GM18909 (cell line): ENCODE data around the gene TRIM25.

ENCODE experiments used
- ATAC-seq: cut with Tn5 transposase; IDR thresholded peaks from one replicate; pipeline ENCODE4 v1.9.1; 2021; ENCODE audit warnings: mild to moderate bottlenecking; ENCODE audit not compliant: unreplicated experiment, poor library complexity

Gene TRIM25

GRCh38 chr17:56928586-56928985 is 14.7 kb upstream of the TRIM25 start:
- ATAC-seq, result no peak

- ATAC-seq, result no peak
Measured at GRCh38 chr17:56926704-56927103, 12.9 kb upstream of the TRIM25 start.

- ATAC-seq, result no peak
Measured at GRCh38 chr17:56926270-56926669, 12.4 kb upstream of the TRIM25 start.

GRCh38 chr17:56925088-56925487 is 11.2 kb upstream of the TRIM25 start:
- ATAC-seq, result no peak

GRCh38 chr17:56919717-56920116 is 5.9 kb upstream of the TRIM25 start:
- no peak for ATAC-seq

- ATAC-seq, result no peak
Measured at GRCh38 chr17:56918916-56919315, 5.1 kb upstream of the TRIM25 start.

GRCh38 chr17:56917559-56918296 is 3.9 kb upstream of the TRIM25 start:
- no peak for ATAC-seq

GRCh38 chr17:56914581-56915273 is 878 bp upstream of the TRIM25 start:
- ATAC-seq, result no peak

GRCh38 chr17:56913353-56913866 is 439 bp downstream of the TRIM25 start:
- ATAC-seq, result peak; percentile 45

GRCh38 chr17:56913000-56913311 is 893 bp downstream of the TRIM25 start:
- ATAC-seq, result no peak

- no peak for ATAC-seq
Measured at GRCh38 chr17:56912105-56912999, 1.5 kb downstream of the TRIM25 start.

- ATAC-seq, result no peak
Measured at GRCh38 chr17:56910509-56911235, 3.2 kb downstream of the TRIM25 start.

- no peak for ATAC-seq
Measured at GRCh38 chr17:56909742-56910508, 3.9 kb downstream of the TRIM25 start.

GRCh38 chr17:56908001-56908542 is 5.8 kb downstream of the TRIM25 start:
- ATAC-seq, result peak; percentile 90

GRCh38 chr17:56903560-56903959 is 10.3 kb downstream of the TRIM25 start:
- ATAC-seq, result no peak

GRCh38 chr17:56902348-56902747 is 11.5 kb downstream of the TRIM25 start:
- ATAC-seq, result no peak

GRCh38 chr17:56899403-56899802 is 14.4 kb downstream of the TRIM25 start:
- ATAC-seq, result no peak

GRCh38 chr17:56898874-56899273 is 15.0 kb downstream of the TRIM25 start:
- ATAC-seq, result no peak
